Stomach (tissue), 4 donors: Measurements from ENCODE around the gene SULT2A1.

Source experiments
- CTCF ChIP-seq, 7 experiments: fragments of 450-650 bp in 4 of 7; fragments of 200-600 bp in 3 of 7; sonication (generic) in 3 of 7; IDR thresholded peaks; one replicate each; pipeline ENCODE4 v1.5.1; 2016 to 2019; ENCODE audit warnings: antibody characterized with exemption in 7 of 7, control low read depth in 2 of 7, mild to moderate bottlenecking in 1 of 7
- EP300 ChIP-seq: sonication (generic); formaldehyde crosslinking; IDR thresholded peaks from one replicate; pipeline ENCODE4 v1.6.1; 2017; ENCODE audit warnings: antibody characterized with exemption
- POLR2AphosphoS5 ChIP-seq, 3 donors: sonication (generic); formaldehyde crosslinking; IDR thresholded peaks; one replicate each; pipeline ENCODE4 v1.6.1; 2016; ENCODE audit warnings: antibody characterized with exemption in 3 of 3

- TF ChIP-seq EP300, result no peak
- no peak for TF ChIP-seq CTCF (IDR thresholded peaks at IDR 0.05)
- no peak for TF ChIP-seq POLR2AphosphoS5 (IDR thresholded peaks at IDR 0.05)
Observed at GRCh38 chr19:47901370-47901769, 15.3 kb upstream of the SULT2A1 start.
